Glomerular visceral epithelial cell (primary cell): ENCODE data around the gene SLC25A52.
"Not testable (repeated sequence)": the region's sequence is repeated elsewhere in the genome, so short reads cannot be mapped to it uniquely, and the experiment has no call there.

Experiments used
- DNase-seq: peaks from one replicate; pipeline ENCODE4 v3.0.0-alpha.2; 2016; ENCODE audit errors: extremely low spot score

Gene SLC25A52, protein sequence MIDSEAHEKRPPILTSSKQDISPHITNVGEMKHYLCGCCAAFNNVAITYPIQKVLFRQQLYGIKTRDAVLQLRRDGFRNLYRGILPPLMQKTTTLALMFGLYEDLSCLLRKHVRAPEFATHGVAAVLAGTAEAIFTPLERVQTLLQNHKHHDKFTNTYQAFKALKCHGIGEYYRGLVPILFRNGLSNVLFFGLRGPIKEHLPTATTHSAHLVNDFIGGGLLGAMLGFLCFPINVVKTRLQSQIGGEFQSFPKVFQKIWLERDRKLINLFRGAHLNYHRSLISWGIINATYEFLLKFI

DNA sequence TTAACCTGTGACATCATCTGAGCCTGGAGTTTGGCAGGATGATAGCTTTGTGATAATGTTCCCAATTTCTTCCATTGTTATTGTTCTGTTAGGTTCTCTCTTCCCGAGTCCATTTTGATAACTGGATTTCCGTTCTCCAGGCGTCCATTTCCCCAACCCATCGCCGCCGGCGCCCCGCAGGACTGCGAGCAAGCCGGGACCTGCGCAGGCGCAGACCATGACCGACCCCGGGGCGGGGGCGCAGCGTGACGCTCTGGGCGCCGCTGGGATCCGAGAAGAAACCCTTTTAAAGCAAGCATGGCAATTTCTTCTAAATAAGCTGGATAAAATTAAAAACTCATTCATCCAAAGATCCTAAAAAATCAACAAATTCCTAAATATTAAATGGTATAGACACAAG, at the start of gene SLC25A52:
SLC25A52 (minus strand) TSS at position 186 of the 400 bp plus-strand sequence. CDS start 219 bp downstream, outside the sequence.
- no peak for DNase-seq

DNA sequence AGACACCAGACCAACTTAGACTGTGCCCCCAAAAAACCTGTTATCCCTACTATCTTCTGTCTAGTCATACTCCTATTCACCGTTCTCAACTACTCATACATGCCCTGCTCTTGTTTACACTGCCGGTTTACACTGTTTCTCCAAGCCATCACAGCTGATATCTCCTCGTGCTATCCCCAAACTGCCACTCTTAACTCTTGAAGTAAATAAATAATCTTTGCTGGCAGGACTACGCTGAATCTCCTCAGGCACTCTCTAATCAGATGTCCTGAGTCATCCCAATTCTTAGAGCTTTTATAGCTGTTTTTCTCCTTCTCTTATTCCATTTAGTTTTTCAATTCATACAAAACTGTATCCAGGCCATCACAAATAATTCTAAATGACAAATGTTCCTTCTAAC, 48.4 kb upstream of the SLC25A52 start:
- not testable (repeated sequence) for DNase-seq

DNA sequence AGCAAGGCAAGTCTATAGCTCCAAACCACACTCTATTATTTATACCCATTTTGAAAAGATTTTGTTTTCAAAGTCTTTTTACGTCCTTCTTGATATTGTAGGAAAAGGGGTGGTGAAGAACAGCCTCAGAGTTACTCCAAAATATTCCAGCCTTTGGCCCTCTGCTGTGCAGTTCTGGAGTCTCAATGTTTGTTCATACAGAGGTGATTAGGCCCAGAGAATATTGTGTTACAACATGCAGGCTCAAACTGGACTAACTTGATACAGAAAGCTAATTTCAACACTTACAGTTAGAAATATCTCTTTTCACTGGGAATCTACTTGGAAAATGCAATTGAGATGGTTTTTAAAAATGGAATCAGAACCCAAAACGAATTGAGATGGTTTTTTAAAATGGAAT, 40.4 kb upstream of the SLC25A52 start:
- DNase-seq = no peak

DNA sequence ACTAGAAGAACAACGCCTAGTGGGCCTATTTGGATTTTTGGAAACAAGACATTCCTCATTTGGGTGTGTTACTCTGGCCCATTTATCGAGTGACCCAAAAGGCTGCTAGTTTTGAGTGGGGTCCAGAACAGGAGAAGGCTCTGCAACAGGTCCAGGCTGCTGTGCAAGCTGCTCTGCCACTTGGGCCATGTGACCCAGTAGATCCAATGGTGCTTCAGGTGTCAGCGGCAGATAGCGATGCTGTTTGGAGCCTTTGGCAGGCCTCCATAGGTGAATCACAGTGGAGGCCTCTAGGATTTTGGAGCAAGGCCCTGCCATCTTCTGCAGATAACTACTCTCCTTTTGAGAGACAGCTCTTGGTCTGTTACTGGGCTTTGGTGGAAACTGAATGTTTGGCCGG, 38.6 kb upstream of the SLC25A52 start:
- not testable (repeated sequence) for DNase-seq

DNA sequence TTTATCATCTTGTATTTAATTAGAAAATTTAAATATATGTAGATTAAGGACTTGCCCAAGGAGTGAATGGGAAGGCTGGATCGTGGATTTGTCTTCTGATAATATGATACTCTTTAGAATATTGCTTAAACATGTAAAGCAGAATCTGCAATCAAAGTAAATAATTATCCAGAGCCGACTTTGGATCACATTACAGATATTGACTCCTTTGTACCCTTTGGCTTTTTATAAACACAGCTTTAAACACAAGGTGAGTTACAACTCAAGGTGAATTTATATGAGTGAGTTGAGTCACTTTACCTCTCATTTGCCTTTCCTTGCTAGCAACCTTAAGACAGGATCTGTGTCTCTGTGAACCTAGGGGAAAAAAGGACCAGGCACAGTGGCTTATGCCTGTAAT, 37.7 kb upstream of the SLC25A52 start:
- DNase-seq = no peak

DNA sequence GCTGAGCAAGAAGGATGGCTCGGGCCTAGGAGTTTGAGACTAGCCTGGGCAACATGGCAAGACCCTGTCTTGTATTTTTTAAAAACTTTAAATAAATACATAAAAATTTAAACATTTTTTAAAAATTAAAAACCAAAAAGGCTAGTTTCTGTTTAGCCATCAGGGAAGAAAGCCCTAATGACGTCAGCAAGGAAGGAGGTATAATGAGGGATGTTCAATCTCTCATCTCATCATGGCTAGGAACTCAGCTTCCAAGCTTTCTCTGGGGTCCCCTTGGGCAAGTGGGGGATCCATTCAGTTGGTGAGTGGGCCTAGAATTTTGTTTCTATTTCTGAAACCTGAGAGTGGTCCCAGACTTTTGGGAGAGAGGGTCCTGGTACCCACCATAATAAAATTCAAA, 35.1 kb upstream of the SLC25A52 start:
- DNase-seq = no peak

DNA sequence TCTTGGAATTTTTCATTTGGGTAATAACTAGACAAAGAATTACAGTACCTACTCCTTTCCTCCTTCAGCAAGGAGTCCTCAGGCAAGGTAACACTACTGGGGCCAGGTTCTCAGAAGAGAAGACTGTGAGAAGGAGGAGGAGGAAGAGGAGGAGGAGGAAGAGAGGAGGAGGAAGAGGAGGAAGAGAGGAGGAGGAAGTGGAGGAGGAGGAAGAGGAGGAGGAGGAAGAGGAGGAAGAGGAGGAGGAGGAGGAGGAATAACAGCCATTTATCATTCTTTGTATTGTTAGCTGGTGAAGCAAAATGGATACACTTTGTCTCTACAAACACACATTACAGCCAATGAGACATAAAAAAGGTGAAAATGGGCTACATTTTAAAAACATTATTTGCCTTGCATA, 32.9 kb upstream of the SLC25A52 start:
- no peak for DNase-seq

DNA sequence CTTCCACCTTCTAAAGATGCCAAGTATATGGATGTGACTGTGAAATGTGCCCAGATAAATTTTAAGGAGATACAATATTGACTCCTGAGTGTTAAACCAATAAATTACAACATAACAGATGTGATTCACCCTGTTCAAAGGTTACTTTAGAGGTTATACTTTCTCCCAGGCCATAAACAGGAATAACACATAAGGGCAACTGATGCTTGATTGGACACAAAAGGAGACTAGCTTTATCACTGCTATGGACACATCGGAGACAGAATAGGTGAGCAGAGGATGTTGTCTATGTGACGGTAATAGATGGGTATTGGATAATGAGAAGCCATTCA, 31.9 kb upstream of the SLC25A52 start:
- DNase-seq = no peak

DNA sequence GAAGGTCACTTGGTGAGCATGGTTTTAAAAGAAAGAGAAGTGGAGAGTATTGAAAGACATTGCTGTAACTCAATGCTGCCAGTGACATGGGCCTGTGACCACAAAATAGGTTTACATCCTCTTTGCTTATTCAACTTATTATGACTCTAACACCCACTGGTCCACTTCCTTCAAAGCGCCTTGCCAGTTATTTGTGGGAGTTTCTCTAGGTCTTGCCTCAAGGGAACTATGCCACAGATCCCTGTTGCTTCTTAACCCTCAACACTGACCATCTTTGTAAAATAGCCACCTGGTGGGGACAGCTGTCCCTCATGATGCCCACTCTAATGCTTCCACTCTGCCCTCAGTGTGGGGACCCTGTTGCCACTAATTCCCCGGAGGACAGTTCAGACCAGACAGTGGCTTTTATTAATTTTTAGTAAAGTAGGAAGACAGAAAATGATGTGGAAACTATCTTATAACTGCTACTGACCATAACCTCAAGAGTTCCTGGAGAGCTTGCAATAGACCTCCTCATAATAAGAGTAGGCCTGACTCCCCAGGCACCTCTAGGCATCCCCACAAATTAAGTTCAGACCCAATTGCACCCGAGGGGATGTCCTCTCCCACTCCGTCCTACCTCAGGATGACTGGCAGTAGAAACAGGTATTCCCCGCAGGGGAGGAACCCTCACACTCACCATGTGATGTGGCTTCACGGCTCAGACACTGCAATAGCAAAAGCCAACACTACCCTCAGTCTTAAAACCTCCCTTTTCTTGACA, 31.3 kb upstream of the SLC25A52 start:
- no peak for DNase-seq

DNA sequence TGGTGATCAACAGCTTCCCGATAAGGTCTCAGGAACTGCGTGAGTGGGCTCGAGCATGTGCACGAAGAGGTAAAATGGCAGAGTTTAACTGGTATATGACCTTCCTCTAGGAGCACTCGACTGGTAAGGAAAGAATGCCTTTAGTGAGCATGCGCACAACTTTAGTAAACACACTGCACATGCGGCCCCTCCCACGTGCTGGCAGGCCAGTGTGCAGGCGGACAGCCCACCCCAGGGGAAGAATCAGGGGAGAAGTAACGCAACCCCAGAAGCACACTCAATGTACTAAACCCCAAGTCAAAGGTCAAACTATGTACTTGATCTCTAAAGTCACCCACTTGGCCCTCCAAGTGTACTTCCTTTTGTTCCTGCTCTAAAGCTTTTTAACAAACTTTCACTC, 28.7 kb upstream of the SLC25A52 start:
- no peak for DNase-seq

DNA sequence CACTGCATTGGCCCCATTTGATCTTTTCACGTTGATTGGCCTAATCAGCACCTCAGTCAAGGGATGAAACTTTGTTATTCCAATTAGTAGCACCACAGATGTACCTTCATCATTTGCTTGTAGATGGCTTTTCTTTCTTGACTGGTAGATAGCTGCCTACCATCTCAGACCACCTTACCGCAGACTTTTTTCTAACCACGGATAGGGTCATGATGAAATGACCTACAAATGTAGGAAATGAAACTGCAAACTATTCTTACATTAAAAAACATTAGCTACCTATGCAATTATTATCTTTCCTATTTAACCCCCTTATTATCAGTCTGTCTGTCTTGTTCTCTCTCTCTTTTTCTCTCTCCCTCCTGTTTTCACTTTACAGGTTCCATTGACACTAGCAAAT, 22.4 kb upstream of the SLC25A52 start:
- no peak for DNase-seq

DNA sequence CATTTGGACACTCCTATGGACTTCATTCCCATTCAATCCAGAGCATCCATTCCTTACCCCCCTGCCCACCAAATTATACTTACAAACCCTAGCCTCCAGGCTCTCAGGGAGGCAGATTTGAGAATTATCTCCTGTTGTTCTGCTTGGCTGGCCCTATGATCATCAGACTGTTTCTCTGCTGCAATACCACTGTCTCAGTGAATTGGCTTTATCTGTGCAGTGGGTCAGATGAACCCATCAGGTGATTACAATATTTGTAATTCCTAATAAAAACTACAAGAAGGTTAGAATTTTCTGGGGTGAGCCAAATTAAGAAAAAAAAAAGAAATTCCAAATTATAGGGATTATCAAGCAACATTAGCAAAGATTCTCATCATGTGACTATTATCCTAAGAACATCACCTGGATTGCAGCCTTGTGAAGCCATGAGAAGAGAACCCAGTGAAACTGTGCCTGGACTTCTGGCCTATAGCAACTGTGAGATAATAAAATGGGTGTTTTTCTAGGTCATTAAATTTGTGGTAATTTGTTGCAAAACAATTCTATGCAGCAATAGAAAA, 17.8 kb upstream of the SLC25A52 start:
- DNase-seq = no peak

DNA sequence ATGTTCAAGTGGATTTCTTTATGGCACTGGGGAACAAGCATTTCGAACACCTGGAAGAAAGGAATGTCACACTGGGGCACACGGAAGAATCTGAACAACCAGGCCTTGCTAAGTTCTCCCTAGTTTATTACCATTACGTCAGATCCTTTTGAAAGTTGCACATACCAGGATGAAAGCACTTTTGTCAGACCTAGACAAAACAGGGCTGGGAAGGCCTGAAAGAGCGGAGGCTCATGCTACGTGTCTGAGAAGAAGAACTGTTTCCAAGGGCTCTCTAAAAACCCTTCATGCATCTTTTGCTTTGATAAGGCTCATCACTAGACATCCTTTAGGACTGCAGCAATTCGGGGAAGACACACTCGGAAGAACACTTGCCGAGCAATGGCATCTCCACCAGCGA, 15.4 kb upstream of the SLC25A52 start:
- DNase-seq = no peak

DNA sequence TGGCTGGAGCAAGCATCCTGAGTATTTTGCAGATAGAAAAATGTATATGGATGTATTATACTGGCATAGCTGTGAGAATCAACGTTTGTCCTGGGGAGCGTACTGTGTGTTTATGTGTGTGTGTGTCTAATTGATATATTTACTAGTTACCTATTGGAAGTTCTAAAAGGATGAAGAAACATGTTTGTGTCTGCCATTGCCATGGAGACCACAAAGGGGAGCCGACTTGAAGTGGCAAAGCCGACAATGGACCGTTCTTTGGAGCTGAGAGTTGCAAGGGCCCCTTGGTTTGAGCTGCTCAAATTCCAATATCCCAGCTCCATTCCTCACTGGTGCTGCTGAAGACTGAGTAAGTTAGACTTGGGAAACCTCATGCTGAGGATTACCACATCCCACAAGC, 14.3 kb upstream of the SLC25A52 start:
- DNase-seq = no peak

DNA sequence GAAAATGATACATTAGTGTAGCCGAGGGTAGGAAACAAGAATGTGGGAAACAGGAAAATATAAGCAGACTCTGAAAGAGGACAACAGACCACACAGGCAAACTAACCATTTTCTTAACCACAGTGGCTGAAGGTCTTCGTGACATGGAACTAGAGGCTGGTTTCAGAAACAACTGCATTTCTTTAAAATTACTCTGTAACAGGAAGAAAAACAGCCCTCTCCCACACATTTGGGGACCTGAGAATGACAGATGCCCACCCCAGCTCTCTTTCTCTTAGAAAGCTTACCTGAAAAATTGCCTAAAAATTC, 13.8 kb upstream of the SLC25A52 start:
- no peak for DNase-seq

DNA sequence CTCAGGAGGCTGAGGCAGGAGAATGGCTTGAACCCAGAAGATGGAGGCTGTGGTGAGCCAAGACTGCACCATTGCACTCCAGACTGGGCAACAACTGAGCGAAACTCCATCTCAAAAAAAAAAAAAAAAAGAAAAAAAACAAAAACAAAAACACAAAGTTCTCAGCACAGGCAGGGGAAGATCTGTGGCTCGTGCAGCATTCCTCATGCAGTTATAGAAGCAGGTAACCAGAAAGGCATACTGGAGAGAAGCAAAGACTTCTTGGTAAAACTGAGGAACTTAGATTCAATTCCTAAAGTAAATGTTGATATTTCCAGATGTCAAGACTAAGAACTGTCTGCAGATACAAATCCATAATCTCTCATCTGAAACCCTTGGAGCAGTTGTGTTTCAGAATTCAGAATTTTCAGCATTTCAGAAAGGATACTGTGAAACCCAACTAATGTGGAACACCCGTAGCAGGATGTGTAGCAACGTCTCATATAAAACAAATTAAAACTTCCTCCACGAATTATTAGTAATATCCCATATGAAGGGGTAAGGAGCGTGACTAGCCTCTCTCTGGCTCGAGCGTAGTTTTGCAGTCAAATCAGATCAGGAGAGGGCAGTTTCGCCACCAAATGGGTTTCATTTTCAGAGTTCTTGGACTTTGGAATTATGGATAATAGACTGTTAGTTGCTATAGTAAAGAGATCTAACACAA, 13.2 kb upstream of the SLC25A52 start:
- DNase-seq = no peak

DNA sequence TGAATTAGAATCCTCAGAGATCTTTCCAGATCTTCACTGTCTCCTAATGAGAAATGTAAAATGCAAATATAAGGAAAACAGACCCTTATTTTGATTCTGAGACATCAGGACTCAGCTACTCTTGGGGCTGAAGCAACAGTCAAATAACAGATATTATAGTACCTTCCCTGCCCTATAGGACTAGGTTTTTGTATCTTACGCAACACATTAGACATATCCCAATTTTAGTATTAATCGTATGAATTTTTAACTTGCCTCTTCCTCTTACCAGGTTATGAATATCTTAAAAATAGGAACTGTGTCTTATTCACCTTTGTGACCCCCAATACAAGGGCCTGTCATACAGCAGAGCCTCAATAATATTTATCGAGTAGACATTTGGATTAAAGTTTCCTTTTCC, 12.0 kb upstream of the SLC25A52 start:
- no peak for DNase-seq

DNA sequence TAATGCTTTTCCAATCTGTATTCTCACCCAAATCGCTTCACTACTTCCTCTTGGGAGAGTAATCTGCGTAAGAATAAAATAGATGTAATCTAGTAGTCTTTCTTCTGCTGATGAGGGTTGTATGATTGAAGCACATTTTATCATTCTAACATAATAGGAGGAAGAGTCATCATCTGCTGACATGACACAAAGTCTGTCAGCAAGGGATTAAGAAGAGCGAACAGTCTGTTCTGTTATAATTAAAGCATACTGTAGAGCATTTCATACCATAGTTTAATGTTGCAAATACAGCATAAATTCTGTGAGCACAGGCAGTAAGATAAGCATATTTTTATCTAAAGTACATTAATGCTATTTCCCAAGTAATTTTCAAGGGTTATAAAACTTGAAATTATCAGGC, 10.4 kb downstream of the SLC25A52 start:
- DNase-seq = no peak

DNA sequence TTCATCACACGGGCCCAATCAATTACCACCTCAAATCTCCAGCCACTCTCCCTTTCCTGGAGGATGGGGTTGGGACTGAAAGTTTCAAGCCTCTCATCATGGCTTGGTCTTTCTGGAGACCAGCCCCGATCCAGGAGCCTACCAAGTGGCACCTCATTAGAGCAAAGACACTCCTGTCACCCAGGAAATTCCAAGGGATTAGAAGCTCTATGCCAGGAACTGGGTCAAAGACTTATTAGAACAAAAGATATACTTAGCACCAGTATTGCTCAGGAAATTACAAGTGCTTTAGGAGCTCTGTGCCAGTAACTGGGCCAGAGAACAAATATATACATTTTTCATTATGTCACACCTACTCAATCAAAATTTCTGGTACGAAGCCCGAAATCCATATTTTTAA, 14.3 kb downstream of the SLC25A52 start:
- DNase-seq = no peak

DNA sequence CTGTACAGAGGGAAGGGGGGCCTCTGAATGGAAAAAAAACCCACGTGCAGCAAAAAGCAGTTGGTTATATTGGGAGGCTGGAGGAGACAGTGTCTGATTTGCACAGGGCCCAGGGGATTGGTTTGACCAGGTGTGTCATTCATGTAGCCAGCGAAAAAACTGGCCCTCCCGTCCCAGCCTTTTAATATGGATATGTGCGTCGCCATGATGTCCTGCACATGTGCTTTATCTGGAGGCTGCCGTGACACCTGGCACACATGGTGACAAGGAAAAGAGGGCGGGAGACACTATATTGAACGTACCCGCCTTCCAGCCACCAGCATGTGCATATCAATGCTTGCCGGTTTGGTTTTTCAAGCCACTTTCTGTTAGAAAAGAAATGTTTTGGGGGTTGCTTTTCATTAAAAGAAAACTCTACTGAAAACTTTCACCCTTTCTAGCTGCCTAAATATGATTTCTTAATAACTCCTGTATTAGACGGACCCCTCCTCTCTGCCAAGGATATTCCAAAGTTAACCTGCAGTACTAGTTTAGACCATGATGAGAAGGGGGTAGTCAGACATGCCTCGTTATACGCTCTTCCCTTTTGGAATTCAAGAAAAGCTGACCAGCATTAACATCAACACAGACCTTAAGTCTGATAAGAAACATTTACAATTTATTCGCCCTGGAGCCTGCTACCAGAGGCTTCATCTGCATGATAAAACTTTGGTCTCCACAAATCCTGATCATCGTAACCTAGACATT, 16.2 kb downstream of the SLC25A52 start:
- DNase-seq = no peak

DNA sequence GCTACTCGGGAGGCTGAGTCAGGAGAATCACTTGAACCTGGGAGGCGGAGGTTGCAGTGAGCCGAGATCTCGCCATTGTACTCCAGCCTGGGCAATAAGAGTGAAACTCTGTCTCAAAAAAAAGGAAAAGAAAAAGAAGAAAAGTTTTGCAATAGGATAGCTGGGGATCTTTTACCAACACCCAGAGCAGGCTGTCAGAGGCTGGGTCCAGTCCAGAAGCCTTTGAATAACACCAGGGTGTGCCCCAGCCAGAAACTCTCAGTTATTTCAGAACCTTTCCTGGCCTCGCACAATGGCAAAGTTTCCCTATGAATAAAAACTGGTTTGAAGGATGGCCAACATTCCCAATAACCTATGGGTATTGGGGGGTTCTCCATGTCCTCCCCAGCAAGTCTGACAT, 17.1 kb downstream of the SLC25A52 start:
- not testable (repeated sequence) for DNase-seq

DNA sequence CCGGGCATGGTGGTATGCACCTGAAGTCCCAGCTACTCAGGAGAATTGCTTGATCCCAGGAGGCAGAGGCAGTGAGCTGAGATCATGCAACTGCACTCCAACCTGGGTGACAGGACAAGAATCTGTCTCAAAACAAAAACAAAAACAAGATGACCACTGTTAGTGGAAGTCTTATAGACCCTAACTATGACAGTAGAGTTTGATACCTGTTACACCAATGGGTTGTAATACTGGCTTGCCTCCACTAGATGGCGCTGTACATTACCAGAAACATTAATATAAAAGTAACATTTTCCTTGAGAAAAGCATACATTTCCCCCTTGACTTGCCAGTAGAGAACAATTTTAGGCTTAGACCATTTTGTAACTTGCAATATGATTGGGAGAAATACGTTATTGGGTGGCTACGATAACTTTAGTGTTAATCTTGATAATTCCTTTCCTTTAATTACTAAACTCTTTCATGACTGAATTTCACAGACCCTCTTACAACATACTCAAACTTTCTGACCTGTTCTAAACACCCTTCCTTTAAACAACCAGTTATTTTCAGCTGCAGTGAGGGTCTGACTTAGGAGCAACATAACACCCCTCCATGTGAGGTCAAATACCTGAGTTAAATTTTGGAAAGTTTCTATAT, 19.5 kb downstream of the SLC25A52 start:
- peak; percentile 39 for DNase-seq
